ENCODE data around the gene XBP1.
A peak's percentile ranks its signal among the peaks of the same experiment; 100 is the strongest.
"Not testable (repeated sequence)": the region's sequence is repeated elsewhere in the genome, so short reads cannot be mapped to it uniquely, and the experiment has no call there.

XBP1 gene

DNA sequence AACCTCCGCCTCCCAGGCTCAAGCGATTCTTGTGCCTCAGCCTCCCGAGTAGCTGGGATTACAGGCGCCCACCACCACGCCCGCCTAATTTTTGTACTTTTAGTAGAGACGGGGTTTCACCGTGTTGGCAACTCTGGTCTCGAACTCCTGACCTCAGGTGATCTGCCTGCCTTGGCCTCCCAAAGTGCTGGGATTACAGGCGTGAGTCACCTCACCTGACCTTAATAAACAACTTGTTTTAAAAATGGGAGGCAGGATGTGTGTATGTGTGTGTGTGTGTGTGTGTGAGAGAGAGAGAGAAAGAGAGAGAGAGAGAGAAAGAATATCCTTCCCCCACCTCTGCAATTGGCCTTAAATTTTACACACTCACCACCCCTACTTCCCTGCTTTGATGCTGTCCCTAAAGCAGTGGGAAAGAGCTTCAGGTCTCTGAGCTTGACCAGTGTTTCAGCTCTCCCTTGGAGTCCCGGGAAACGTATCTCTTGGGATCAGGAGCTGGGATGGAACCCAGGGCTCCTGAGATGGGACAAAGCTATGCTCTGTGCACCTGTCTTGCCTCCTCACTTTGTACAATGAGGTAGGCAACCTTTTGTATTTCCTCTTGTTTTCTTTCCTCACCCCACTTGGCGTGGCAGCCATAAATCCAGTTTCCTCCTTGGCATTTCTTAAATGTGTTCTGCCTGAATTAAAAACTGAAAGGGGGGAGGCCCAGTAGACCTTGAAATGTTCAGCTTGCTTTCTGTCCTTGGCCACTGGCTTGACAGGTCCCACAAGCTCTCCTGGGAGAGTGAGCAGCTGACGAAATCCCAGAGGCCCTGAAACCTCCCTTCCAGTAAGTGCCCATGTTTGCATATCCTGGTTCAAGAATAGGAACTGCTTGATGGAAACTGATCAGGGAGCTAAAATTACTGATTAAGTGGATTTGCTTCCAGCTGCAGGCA is 17.8 kb upstream of the XBP1 start:
- DNase-seq (ENCODE audit: low read depth, low spot score), result no peak

- no peak for DNase-seq (ENCODE audit: low read depth, low spot score)
These were observed 16.7 kb upstream of the XBP1 start for GRCh38 chr22:28817064-28817463.

DNA sequence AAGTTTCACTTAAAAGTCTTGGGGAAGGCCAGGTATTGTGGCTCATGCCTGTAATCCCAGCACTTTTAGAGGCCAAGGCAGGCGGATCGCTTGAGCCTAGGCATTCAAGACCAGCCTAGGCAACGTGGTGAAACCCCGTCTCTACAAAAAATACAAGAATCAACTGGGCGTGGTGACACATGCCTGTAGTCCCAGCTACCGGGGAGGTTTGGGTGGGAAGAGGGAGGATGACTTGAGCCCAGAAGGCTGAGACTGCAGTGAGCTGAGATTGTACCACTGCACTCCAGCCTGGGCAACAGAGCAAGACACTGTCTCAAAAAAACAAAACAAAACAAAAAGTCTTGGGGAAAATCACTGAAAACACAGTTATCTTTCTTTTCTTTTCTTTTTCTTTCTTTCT is 15.4 kb upstream of the XBP1 start:
- no peak for DNase-seq (ENCODE audit: low read depth, low spot score)

DNA sequence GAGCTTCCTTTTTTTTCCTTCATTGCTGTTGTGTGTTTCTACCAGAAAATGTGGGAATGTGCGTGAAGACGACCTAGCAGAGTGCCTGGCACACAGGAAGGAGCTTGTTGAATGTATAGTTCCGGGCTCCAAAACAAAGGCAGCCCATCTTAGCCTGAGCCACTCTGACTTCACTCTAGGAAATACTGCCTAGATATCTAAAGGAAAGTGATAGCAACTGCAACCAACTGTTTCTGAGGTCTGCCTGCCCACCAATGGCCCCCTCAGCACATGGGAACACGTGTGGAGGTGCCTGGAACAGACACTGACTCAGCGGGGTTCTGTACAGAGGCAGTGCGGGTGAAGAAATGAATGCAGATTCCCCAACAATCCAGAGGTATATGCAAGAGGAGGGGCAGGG is 14.7 kb upstream of the XBP1 start:
- no peak for DNase-seq (ENCODE audit: low read depth, low spot score)

DNA sequence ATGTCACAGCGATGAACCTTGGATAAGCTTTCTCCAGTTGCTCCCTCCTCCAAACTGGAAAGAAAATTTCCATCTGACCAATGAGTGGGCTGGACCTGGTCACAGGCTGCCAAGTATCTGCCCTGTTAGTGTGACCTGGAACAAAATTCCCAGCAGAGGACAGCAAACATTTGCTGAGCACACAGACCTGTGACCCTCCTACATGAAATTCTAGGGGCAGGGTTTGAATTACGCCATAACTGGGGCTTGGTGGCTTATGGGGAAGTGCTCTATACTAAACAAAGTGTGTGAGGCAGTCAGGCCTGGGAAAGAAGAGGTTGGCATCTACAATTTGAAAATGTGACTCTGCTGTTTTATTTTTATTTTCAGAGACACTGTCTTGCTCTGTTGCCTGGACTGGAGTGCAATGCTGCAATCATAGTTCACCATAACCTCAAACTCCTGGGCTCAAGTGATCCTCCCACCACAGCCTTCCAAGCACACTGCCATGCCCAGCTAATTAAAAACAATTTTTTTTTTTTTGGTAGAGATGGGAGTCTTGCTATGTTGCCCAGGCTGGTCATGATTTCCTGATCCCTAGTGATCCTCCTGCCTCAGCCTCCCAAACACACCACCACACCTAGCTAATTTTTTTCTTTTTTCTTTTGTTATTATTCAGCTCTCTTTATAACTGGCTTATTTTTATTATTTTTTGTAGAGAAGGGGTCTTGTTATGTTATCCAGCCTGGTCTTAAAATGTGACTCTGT is 13.6 kb upstream of the XBP1 start:
- DNase-seq (ENCODE audit: low read depth, low spot score), result no peak

- DNase-seq (ENCODE audit: low read depth, low spot score), result no peak
These were observed 12.1 kb upstream of the XBP1 start for GRCh38 chr22:28812516-28812915.

DNA sequence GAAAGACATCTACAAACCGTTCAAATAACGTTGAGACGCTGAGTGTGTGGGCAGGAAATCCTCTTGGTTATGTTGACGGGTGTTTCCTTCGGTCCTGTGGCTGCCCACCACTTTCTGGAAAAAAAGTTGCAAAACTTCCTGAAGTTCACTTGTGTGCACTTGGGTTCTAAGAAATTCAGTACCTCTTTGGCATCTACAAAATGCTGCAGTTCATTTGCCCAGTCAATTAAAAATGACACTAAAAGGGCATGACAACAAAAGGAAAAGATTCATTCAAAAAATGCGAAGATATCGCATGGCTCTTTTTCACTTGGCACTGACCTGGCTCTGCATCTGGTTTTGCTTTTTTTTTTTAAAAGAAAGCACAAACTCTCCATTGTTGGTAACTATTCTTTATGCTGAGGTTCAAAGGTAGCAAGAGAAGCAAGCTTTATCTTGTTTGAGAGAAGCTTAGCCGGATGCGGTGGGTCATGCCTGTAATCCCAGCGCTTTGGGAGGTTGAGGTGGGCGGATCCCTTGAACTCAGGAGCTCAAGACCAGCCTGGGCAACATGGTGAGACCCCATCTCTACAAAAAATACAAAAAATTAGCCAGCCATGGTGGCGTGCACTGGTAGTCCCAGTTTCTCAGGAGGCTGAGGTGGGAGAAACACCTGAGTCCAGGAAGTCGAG is 10.6 kb upstream of the XBP1 start:
- no peak for DNase-seq (ENCODE audit: low read depth, low spot score)

DNA sequence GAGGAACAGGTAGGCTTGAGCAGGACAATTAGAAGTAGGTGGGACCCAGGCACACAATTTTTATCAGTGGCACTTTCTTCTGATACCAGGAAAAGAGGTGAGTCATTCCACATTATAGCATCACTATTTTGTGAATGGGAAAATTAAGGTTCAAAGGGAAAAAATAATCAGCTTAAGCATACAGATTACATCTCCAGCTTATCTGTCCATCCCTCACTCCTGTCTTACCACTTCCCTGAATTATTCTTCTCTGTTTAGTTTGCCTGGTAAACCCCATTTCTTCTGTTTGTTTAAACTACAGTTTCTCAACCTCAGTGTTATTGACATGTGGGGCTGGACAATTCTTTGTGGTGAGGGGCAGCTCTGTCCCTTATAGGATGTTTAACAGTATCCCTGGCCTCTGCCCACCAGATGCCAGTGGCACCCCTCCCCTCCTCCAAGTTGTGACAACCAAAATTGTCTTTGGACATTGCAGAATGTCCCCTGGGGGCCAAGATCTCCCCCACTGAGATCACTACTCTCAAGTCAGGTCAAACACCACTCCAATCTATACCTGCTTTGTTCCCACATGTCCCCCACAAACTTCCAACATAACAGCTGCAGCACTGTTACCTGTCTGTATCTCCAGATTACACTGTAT is 8.5 kb upstream of the XBP1 start:
- DNase-seq (ENCODE audit: low read depth, low spot score), result no peak

- not testable (repeated sequence) for DNase-seq (ENCODE audit: low read depth, low spot score)
These were observed 5.1 kb upstream of the XBP1 start for GRCh38 chr22:28805426-28805825.

- no peak for DNase-seq (ENCODE audit: low read depth, low spot score)
These were observed 2.3 kb upstream of the XBP1 start for GRCh38 chr22:28802595-28803123.

- no peak for DNase-seq (ENCODE audit: low read depth, low spot score)
These were observed 1.7 kb upstream of the XBP1 start for GRCh38 chr22:28801845-28802594.

GRCh38 chr22:28799606-28800307 is 612 bp downstream of the XBP1 start:
- peak; percentile 21 for DNase-seq (ENCODE audit: low read depth, low spot score)

DNA sequence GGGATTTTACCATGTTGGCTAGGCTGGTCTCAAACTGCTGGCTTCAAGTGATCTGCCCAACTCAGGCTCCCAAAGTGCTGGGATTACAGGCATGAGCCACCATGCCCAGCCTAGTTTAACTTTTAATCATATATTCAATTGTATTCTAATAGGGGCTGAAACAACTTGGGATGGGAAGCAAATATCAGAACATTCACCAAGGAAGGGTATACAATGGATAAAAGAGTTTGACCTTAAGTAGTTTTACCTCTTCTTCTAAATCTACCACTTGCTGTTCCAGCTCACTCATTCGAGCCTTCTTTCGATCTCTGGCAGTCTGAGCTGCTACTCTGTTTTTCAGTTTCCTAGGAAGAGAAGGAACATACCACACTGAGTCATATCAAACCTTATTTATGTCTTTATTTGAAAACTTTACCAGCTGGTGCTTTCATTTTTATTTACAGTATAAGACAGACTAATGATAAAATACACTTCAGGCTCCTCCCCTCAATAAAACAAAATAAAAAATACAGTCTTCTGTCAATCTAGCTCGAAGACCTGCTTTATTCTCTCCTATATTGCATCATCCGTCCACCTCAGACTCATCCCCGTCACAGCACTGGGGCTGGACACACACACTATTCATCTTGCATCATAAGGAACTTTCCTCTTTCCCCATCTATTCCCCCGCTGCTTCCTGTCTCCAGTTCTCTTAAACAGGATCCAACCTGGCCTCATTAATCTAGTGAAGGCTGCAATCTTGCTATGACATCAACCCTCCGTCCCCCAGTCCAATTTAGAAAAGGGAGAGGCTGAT is 1.4 kb downstream of the XBP1 start:
- DNase-seq (ENCODE audit: low read depth, low spot score), result peak; percentile 21

GRCh38 chr22:28795932-28796856 is 4.2 kb downstream of the XBP1 start:
- DNase-seq (ENCODE audit: low read depth, low spot score), result no peak

DNA sequence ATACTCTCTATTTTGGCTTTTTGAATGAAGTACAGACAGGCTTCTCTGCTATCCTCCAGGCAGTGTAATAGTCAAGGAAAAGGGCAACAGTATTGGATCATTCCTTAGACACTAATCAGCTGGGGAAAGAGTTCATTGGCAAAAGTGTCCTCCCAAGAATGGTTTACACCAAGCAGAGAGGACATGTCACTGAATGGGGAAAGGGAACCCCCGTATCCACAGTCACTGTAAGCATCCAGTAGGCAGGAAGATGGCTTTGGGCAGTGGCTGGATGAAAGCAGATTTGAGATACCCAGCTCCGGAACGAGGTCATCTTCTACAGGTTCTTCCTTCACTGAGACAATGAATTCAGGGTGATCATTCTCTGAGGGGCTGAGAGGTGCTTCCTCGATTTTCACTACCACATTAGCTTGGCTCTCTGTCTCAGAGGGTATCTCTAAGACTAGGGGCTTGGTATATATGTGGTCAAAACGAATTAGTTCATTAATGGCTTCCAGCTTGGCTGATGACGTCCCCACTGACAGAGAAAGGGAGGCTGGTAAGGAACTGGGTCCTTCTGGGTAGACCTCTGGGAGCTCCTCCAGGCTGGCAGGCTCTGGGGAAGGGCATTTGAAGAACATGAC is 5.2 kb downstream of the XBP1 start:
- no peak for DNase-seq (ENCODE audit: low read depth, low spot score)

DNA sequence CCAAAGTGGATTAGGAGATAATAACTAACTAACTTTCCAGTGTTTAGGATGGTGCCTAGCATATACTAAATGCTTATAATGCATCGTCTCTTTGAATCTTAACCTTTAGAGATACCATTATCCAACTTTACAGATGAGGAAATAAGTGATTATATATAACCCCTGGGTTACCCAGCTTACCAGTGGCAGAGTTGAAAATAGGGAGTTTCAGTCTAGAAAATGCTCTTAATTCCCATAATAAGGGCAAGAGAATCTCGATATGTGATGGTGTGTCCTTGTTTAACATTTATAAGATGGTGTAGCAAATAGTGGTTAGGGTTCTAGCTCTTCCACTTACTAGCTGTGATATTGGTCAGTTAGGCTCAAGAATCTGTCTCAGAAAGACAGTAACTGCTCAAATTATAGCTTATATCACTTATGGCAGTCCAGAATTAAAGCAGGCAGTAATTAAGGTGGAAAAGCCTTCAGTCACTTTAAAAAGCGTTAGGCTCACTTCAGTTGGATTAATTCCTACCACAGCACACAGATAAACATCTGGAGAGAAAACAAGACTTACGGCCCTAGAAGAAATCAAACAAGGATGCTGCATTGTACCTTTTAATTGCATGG is 6.3 kb downstream of the XBP1 start:
- no peak for DNase-seq (ENCODE audit: low read depth, low spot score)

Measured in smooth muscle cell of the brain vasculature (primary cell).